ENCODE data around the gene TGFB2.

TGFB2 gene

GRCh38 chr1:218480137-218480536, 135.0 kb downstream of the TGFB2 start:
- H3K27ac ChIP-seq, result peak overlapping the region; percentile 39; the same call in 1 of the 2 replicates
- TF ChIP-seq CTCF (conservative IDR thresholded peaks at IDR 0.05) (no peak), ZFX (IDR thresholded peaks at IDR 0.05) (no peak)

- no peak overlapping the region for H3K27ac ChIP-seq
- no peak for TF ChIP-seq CTCF (conservative IDR thresholded peaks at IDR 0.05)
- TF ChIP-seq ZFX (IDR thresholded peaks at IDR 0.05), result no peak
These were observed 135.5 kb downstream of the TGFB2 start for GRCh38 chr1:218480588-218481099.

- TF ChIP-seq CTCF (conservative IDR thresholded peaks at IDR 0.05) (no peak), ZFX (IDR thresholded peaks at IDR 0.05) (no peak)
- no peak overlapping the region for H3K27ac ChIP-seq
These were observed 136.1 kb downstream of the TGFB2 start for GRCh38 chr1:218481116-218481775.

- TF ChIP-seq CTCF (conservative IDR thresholded peaks at IDR 0.05), result no peak
- no peak for TF ChIP-seq ZFX (IDR thresholded peaks at IDR 0.05)
- no peak overlapping the region for H3K27ac ChIP-seq
These were observed 137.5 kb downstream of the TGFB2 start for GRCh38 chr1:218482683-218483082.

- TF ChIP-seq ZFX (IDR thresholded peaks at IDR 0.05) (no peak), CTCF (conservative IDR thresholded peaks at IDR 0.05) (no peak)
- no peak overlapping the region for H3K27ac ChIP-seq
These were observed 140.2 kb downstream of the TGFB2 start for GRCh38 chr1:218485241-218485928.

GRCh38 chr1:218488531-218488930, 143.4 kb downstream of the TGFB2 start:
- no peak overlapping the region for H3K27ac ChIP-seq
- no peak for TF ChIP-seq ZFX (IDR thresholded peaks at IDR 0.05)
- TF ChIP-seq CTCF (conservative IDR thresholded peaks at IDR 0.05), result no peak

GRCh38 chr1:218488986-218489385, 143.8 kb downstream of the TGFB2 start:
- H3K27ac ChIP-seq, result no peak overlapping the region
- no peak for TF ChIP-seq CTCF (conservative IDR thresholded peaks at IDR 0.05)
- no peak for TF ChIP-seq ZFX (IDR thresholded peaks at IDR 0.05)
